ENCODE results near the gene ATG16L2.
A peak's percentile ranks its signal among the peaks of the same experiment; 100 is the strongest.
"Not testable (repeated sequence)": the region's sequence is repeated elsewhere in the genome, so short reads cannot be mapped to it uniquely, and the experiment has no call there.

The ATG16L2 gene

DNA sequence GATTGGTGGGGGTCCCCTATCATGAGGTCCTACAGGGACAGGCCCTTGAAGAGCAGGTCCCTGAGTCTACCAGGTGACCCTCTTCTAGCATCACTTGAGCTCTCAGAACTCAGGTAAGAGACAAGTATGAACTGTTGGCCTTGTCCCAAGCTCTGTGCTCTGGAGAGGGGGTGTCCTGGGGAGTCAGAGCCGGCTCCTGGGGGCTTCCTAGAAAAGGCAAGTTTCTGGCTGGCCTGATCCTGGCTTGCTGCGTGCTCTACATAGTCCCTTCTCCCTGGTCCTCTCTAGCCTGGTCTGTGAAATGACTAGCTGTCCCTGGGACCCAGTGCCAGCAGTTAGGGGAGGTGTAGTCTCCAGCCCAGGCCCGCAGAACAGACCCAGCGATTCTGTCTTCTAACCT is 11.4 kb downstream of the ATG16L2 start:
- no peak for DNase-seq (ENCODE audit: low spot score)

DNA sequence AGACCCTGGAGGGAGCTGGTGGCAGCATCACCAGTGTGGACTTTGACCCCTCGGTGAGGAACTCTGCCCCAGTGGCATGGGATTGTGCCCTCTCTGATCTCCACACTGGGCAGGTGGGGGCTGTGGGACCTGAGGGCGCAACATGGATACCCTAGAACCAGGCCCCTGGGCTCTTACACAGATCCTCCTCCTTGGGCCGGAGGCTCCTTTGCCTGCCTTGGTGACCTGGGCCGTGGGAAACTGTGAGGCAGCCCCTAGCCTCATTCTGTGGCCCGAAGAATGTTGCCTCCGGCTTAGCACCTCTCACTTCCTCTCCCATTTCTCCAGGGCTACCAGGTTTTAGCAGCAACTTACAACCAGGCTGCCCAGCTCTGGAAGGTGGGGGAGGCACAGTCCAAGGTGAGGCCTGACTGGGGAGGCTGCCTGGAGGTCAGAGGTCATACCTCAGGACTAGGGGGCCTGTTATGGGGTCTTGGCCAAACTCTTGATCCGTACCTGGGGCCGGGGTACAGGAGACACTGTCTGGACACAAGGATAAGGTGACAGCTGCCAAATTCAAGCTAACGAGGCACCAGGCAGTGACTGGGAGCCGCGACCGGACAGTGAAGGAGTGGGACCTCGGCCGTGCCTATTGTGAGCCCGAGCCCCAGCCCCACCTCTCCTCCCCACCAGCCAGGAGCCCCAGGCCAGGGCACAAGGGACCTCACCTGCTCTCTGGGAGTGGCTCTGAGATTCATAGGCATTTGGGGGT is 12.2 kb downstream of the ATG16L2 start:
- no peak for DNase-seq (ENCODE audit: low spot score)

DNA sequence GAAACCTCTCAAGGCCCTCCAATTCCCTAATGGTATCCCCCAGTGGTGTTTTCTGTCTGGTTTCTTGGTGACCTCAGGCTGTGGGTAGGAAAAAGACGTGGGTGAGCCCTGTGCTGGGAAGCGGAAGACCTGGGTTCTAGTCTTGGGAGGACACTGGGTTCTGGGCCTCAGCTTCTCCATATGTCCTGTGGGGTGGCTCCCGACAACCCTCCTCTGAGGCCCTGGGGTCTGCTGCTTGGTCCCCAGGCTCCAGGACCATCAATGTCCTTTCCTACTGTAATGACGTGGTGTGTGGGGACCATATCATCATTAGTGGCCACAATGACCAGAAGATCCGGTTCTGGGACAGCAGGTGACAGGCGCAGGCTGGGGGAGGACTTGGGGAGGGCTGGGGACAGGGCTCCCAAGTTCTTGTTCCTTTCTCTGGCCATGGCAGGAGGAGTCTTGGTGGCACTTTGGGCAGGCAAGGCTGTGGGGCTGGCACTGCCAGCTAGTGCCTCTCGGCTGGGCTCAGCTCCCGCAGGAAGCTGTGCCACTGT is 12.8 kb downstream of the ATG16L2 start:
- DNase-seq (ENCODE audit: low spot score) = no peak

DNA sequence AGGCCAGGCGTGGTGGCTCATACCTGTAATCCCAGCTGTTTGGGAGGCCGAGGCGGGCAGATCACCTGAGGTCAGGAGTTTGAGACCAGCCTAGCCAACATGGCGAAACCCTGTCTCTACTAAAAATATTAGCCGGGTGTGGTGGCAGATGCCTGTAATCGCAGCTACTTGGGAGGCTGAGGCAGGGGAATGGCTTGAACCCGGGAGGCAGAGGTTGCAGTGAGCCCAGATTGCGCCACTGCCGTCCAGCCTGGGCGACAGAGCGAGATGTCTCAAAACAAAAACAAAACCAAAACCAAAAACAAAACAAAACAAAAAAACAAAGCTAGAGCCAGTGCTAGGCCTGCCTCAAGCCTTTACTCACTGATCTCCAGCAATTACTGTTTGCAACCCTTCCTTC is 13.4 kb downstream of the ATG16L2 start:
- DNase-seq (ENCODE audit: low spot score) = not testable (repeated sequence)

- DNase-seq (ENCODE audit: low spot score) = no peak
These were observed 13.9 kb downstream of the ATG16L2 start for GRCh38 chr11:72828081-72828567.

- no peak for DNase-seq (ENCODE audit: low spot score)
These were observed 14.5 kb downstream of the ATG16L2 start for GRCh38 chr11:72828692-72829101.

- no peak for DNase-seq (ENCODE audit: low spot score)
These were observed 15.0 kb downstream of the ATG16L2 start for GRCh38 chr11:72829178-72829577.

- no peak for DNase-seq (ENCODE audit: low spot score)
These were observed 15.8 kb downstream of the ATG16L2 start for GRCh38 chr11:72829884-72830533.

- peak; percentile 68 for DNase-seq (ENCODE audit: low spot score)
These were observed 17.5 kb downstream of the ATG16L2 start for GRCh38 chr11:72831521-72832300.

- no peak for DNase-seq (ENCODE audit: low spot score)
These were observed 18.3 kb downstream of the ATG16L2 start for GRCh38 chr11:72832301-72833082.

DNA sequence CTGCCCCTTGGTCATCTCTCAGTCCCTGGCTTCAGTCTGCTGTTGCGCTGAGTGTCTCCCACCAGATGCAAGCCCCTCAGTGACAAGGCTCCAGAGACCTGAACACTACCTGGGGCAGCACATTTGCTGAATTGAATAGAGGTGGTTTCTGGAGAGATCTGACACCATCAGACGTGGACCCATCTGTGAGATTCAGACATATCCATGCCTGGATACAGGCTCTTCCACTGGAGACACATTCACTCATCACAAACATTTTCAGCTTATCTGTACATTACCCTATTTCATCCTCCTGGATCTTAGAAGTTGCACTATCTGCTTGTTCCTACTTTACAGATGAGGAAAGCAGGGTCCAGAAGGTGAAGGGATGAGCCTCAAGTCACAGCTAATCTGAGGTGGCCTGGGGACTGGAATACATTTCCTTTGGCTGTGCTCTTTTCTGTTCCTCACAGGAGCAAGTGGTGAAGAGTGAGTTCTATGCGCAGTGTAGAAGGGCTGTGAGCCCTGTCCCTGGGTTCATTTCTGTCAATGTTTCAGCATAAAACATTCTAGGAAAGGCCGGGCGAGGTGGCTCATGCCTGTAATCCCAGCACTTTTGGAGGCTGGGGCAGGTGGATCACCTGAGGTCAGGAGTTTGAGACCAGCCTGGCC is 19.0 kb downstream of the ATG16L2 start:
- DNase-seq (ENCODE audit: low spot score) = no peak

DNA sequence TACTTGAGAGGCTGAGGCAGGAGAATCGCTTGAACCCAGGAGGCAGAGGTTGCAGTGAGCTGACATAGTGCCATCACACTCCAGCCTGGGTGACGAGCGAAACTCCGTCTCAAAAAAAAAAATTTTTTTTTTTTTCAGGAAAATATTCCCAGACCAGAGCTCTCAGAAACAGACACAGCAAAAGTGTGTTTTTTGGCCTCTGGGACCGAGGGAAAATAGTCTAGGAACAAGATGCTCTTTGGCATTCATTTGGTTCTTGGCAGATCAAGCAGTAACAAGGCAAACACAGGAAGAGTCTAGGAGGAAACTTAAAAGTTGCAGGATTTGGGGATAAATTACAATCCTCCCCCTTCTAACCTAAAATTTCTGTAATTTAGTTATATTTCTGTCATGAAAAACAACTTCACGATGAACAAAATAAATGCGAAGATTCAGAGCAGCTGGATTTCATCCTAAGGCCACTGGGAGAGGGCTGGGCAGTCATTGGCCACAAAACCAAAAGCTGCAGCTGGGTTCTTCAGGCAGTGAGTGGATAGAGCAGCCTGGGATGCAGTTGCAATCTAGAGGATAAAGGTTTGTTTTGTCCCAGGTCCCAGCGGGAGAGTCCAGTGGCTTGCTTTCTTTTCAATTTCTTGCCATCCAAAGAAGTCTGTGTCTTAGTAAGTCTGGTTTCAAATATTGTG is 19.7 kb downstream of the ATG16L2 start:
- DNase-seq (ENCODE audit: low spot score) = no peak

DNA sequence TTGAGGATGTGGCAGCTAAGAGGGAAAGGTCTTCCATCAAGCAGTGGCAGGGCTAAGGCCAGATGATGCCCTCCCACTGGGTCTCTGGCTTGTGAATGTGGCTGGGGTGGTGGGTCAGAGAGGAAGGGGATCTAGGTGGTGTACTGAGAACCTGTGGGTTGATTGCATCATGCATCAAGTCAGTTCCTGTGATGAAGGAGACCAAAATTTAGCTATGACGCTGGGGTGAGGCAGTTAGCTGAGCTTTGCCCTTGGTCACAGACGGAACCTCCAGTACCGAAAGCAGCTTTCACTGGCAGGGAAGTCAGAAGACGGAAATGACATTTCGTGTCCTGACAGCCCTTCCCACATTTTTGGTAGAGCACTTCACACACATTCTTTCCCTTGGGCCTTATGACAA is 20.7 kb downstream of the ATG16L2 start:
- DNase-seq (ENCODE audit: low spot score) = no peak

DNA sequence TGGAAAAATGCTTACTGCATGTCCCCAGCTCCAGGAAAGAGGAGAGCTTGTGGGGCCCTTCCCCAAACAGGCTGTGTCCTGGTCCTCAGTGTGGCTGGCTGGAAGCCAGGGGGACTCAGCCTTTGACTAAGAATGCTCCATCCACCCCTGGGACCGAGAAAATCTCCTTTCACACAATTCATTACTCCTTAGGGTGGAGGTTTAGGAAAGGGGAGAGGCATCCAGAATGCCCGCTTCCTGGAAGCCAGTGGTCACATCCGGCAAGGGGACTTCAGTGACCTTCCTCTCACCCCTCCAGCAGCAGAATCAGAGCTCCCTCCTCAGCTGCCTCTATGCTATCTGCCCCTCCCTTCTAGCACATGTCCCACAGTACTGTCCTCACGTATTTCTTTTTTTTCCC is 21.9 kb downstream of the ATG16L2 start:
- no peak for DNase-seq (ENCODE audit: low spot score)

DNA sequence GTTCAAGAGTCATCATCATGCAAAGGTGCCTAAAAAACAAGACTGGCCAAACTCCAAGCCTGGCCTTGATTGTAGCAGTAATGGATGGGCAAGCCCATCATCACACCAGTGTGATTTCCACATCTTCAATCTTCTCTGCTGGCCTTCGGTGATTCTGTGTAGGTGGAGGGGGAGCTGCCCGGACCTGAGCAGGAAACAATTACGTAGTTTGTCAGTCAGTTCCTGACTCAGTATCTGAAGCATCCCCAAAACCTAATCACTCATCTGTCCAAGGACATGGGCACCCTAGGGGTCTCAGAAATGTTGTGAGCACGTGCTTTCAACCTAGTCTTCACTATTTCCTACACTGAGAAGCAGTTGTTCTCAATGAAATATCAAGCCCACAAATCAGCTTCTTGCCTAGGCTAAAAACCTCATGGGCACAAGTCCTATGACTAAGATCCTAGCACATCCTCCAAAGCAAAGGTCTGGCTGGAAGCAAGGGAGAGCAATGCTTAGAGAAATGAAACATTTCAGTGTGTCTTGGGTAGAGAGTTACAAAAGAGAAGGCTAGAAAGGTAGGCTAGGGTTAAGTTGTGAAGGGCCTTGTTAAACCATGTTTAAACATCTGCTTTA is 24.6 kb downstream of the ATG16L2 start:
- no peak for DNase-seq (ENCODE audit: low spot score)

DNA sequence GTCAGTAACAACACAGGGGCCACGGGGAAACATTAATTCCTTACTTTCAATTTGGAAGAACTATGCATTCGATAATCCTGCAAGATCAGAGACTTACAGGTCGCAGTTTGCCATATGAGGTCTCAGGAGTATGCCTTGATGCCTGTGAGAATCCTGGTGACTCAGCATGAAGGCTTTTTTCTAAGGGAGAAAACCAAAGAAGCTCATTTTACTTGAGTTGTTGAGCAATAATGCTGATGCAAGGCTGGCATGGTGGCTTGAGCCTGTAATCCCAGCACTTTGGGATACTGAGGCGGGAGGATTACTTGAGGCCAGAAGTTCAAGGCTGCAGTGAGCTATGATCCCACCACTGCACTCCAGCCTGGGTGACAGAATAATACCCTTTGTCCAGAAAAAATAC is 26.6 kb downstream of the ATG16L2 start:
- no peak for DNase-seq (ENCODE audit: low spot score)

GRCh38 chr11:72841397-72841796 is 27.2 kb downstream of the ATG16L2 start:
- DNase-seq (ENCODE audit: low spot score) = no peak

DNA sequence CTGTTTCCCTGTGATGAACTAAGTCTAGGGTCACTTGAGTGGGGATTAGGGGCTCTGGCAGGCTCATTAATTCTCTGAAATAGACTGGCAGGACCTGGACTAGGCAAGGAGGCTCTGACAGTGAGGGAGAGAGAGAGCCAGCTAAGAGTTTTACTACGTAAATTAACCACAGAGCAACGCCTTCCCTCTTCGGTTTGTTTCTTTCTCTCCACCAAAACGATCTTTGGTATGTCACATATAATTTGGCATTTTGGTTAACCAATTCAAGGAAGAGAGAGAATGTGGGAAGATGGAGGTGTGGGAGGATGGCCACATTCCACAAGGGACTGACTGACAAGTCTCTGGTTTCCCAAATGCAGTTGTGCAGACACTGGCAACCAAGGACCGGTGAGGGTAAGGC is 27.9 kb downstream of the ATG16L2 start:
- DNase-seq (ENCODE audit: low spot score) = no peak

- DNase-seq (ENCODE audit: low spot score) = no peak
These were observed 28.6 kb downstream of the ATG16L2 start for GRCh38 chr11:72842653-72843330.

DNA sequence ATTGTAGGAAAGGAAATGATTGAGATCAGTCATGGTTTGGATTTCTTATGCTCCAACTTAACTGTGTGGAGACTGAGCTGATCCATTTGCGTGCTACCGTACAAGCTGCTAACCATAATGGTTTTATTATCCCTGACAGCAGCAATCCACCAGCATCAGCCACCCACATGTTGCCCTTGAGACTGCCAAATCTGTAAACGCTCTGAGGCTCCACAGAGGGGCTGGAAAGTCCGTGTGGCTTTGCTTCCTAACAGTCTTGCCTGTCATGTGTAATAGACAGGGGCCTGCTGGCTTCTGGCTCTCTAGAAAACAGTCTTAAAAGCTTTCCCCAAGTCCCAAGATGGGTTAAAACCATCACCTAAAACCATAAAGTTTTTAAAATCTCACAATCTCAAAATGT is 30.1 kb downstream of the ATG16L2 start:
- no peak for DNase-seq (ENCODE audit: low spot score)
